Measurements from ENCODE around the gene RRP1B.
A peak's percentile ranks its signal among the peaks of the same experiment; 100 is the strongest.

RRP1B gene

GRCh38 chr21:43731891-43732711 lies 72.7 kb downstream of the RRP1B start:
- Histone ChIP-seq H3K4me3 (no peak overlapping the region), H3K4me1 (peaks cover 4 to 67% (median 44%) of the 10 kb centered on the region in 4 donors), H3K27ac (peak overlapping the region in 1 of 2 donors; percentile 4), H3K27me3 (no peaks in the 10 kb centered on the region), H3K36me3 (peaks cover 0 to 19% (median 2%) of the 10 kb centered on the region in 3 donors), H3K9me3 (no peaks in the 10 kb centered on the region)
- DNase-seq = no peak
- TF ChIP-seq CTCF (IDR thresholded peaks at IDR 0.05) = no peak
- intact Hi-C loops (cut with DNase I; ENCODE audit: low total_unique reads) = no loop called here

- Histone ChIP-seq H3K4me1 (peaks cover under 1 to 57% (median 35%) of the 10 kb centered on the region in 4 donors), H3K27ac (no peak overlapping the region), H3K9me3 (no peaks in the 10 kb centered on the region), H3K27me3 (no peaks in the 10 kb centered on the region), H3K4me3 (no peak overlapping the region), H3K36me3 (peaks cover 0 to 29% (median 11%) of the 10 kb centered on the region in 3 donors)
- no peak for TF ChIP-seq CTCF (IDR thresholded peaks at IDR 0.05)
- intact Hi-C loops (cut with DNase I; ENCODE audit: low total_unique reads) = no loop called here
- DNase-seq = no peak
These were observed 73.7 kb downstream of the RRP1B start for GRCh38 chr21:43733060-43733459.

- intact Hi-C loops (cut with DNase I; ENCODE audit: low total_unique reads) = no loop called here
- Histone ChIP-seq H3K27ac (no peak overlapping the region), H3K36me3 (peaks cover 0 to 31% (median 13%) of the 10 kb centered on the region in 3 donors), H3K9me3 (no peaks in the 10 kb centered on the region), H3K27me3 (no peaks in the 10 kb centered on the region), H3K4me3 (no peak overlapping the region), H3K4me1 (peaks cover 0 to 52% (median 32%) of the 10 kb centered on the region in 4 donors)
- TF ChIP-seq CTCF (IDR thresholded peaks at IDR 0.05) = no peak
- no peak for DNase-seq
These were observed 74.2 kb downstream of the RRP1B start for GRCh38 chr21:43733529-43734071.

- H3K27me3 ChIP-seq = no peaks in the 10 kb centered on the region
- peak overlapping the region; percentile 29 to 56 for H3K27ac ChIP-seq
These were observed 75.0 kb downstream of the RRP1B start for GRCh38 chr21:43734131-43734927.

More at GRCh38 chr21:43734131-43734927, 75.0 kb downstream of the RRP1B start:
- no peaks in the 10 kb centered on the region for H3K9me3 ChIP-seq
- peaks cover 0 to 31% (median 13%) of the 10 kb centered on the region in 3 donors for H3K36me3 ChIP-seq
- DNase-seq = no peak
- TF ChIP-seq CTCF (IDR thresholded peaks at IDR 0.05) = no peak
- intact Hi-C loops (cut with DNase I; ENCODE audit: low total_unique reads) = no loop called here
- H3K4me3 ChIP-seq = no peak overlapping the region
- peaks cover 0 to 45% (median 26%) of the 10 kb centered on the region in 4 donors for H3K4me1 ChIP-seq
